Spleen (tissue), 7 donors: Measurements from ENCODE around the gene SPRYD7.
"Not testable (repeated sequence)": the region's sequence is repeated elsewhere in the genome, so short reads cannot be mapped to it uniquely, and the experiment has no call there.

ENCODE experiments used
- CTCF ChIP-seq, 11 experiments: fragments of 200-600 bp in 7 of 11; fragments of 450-650 bp in 4 of 11; sonication (generic) in 4 of 11; IDR thresholded peaks in 8 of 11; conservative IDR thresholded peaks in 3 of 11; 1 replicate in 7 of 11; 2 replicates in 4 of 11; pipeline versions ENCODE4 v1.4.0 to v1.8.0; 2016 to 2021; ENCODE audit warnings: antibody characterized with exemption in 11 of 11, inconsistent platforms in 4 of 11, mild to moderate bottlenecking in 1 of 11
- POLR2A ChIP-seq, 3 donors: fragments of 450-650 bp; IDR thresholded peaks; one replicate each; pipeline ENCODE4 v1.5.1; 2017; ENCODE audit warnings: antibody characterized with exemption in 3 of 3, mild to moderate bottlenecking in 1 of 3
- POLR2AphosphoS5 ChIP-seq, 3 donors: sonication (generic); formaldehyde crosslinking; IDR thresholded peaks; one replicate each; pipeline ENCODE4 v1.5.1; 2017; ENCODE audit warnings: antibody characterized with exemption in 3 of 3
- donor health status: DM: no; HTN: no; CAD: no; lungs with moderate emphysema.
- donor health status: DM: no; HTN: no; CAD: no.
- donor health status: DM: no; HTN: no; CAD: no.

- not testable (repeated sequence) for TF ChIP-seq CTCF (IDR thresholded peaks at IDR 0.05 in 8 of 11, conservative IDR thresholded peaks at IDR 0.05 in 3 of 11); POLR2A (IDR thresholded peaks at IDR 0.05); POLR2AphosphoS5 (IDR thresholded peaks at IDR 0.05)
Measured at GRCh38 chr13:49918106-49918505, 18.0 kb downstream of the SPRYD7 start.
